ENCODE data around the gene PSMA4. TPM values are rescaled to one million over a fixed set of nuclear protein-coding genes. Genes with fewer than 3 reads are reported as not detected.
A peak's percentile ranks its signal among the peaks of the same experiment; 100 is the strongest.

The PSMA4 gene
- total RNA-seq (ENCODE audit: low replicate concordance): 368 and 595 TPM in 2 replicates

- H4K20me1 ChIP-seq (ENCODE audit: low read depth): peaks cover 30% of the 10 kb centered on the region
- Mint-ChIP-seq H3K27ac (peak within 1 kb of the TSS; percentile 98), H3K4me3 (peak within 1 kb of the TSS; percentile 100), H3K36me3 (peaks cover 11% of the 10 kb centered on the region), H3K4me1 (peaks cover 14% of the 10 kb centered on the region), H3K9me3 (no peaks in the 10 kb centered on the region), H3K27me3 (ENCODE audit: insufficient read depth, low read depth) (peaks cover 3% of the 10 kb centered on the region)
- peaks cover 23% of the 10 kb centered on the region for H3K36me3 ChIP-seq
- H3K9me3 ChIP-seq (ENCODE audit: low read depth): no peaks in the 10 kb centered on the region
- H3K27ac ChIP-seq: peak within 1 kb of the TSS; percentile 89
- H3K4me2 ChIP-seq: peak within 1 kb of the TSS; percentile 85
- peaks cover 11% of the 10 kb centered on the region for H3K4me1 ChIP-seq
- peaks cover 6% of the 10 kb centered on the region for H3F3A ChIP-seq (ENCODE audit: low read depth)
- peak within 1 kb of the TSS; percentile 99 for H2AFZ ChIP-seq (replicated peaks)
- H3K27me3 ChIP-seq: no peaks in the 10 kb centered on the region
- no peak for TF ChIP-seq EZH2phosphoT487 (IDR thresholded peaks at IDR 0.05)
- TF ChIP-seq, protein P1, sequence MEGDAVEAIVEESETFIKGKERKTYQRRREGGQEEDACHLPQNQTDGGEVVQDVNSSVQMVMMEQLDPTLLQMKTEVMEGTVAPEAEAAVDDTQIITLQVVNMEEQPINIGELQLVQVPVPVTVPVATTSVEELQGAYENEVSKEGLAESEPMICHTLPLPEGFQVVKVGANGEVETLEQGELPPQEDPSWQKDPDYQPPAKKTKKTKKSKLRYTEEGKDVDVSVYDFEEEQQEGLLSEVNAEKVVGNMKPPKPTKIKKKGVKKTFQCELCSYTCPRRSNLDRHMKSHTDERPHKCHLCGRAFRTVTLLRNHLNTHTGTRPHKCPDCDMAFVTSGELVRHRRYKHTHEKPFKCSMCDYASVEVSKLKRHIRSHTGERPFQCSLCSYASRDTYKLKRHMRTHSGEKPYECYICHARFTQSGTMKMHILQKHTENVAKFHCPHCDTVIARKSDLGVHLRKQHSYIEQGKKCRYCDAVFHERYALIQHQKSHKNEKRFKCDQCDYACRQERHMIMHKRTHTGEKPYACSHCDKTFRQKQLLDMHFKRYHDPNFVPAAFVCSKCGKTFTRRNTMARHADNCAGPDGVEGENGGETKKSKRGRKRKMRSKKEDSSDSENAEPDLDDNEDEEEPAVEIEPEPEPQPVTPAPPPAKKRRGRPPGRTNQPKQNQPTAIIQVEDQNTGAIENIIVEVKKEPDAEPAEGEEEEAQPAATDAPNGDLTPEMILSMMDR (IDR thresholded peaks at IDR 0.05): peak; percentile 21
- peaks cover 47% of the 10 kb centered on the region for H3K79me2 ChIP-seq (ENCODE audit: low read depth)
- H3K4me3 ChIP-seq: peak within 1 kb of the TSS; percentile 91
- peak within 1 kb of the TSS; percentile 89 for H3K9ac ChIP-seq
- DNase-seq (ENCODE audit: low spot score): peak; percentile 93
These were observed at the start of gene PSMA4 for GRCh38 chr15:78540141-78540870. Gene PSMA4, plus strand, starts transcription at chr15:78540444. Its CDS starts 1,484 bp downstream, at chr15:78541928.

DNA sequence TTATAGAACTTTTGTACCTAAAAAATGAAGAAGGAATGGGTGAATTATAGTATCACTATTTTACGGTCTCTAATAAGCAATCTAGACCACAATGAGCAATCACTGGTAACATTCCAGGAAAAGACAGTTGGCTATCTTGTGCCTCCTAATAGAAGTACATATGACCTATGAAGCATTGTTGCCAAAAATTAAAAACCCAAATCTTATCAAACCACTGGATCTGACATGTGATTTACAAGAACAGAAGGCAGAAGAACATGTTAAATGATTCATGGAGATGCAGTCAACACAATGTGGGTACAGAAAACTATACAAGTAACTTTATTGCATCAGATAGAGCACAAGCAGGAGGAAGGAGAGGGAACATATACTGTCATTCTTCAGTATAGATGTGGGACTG is 47.4 kb upstream of the PSMA4 start:
- H3K9me3 ChIP-seq (ENCODE audit: low read depth): no peaks in the 10 kb centered on the region
- no peaks in the 10 kb centered on the region for H3K79me2 ChIP-seq (ENCODE audit: low read depth)
- no peak overlapping the region for H3K27ac ChIP-seq
- H3K36me3 Mint-ChIP-seq: peaks cover 33% of the 10 kb centered on the region
- H3K4me1 Mint-ChIP-seq: no peaks in the 10 kb centered on the region
- no peak overlapping the region for H3K4me3 ChIP-seq
- no peaks in the 10 kb centered on the region for H3K27me3 ChIP-seq
- H3K9me3 Mint-ChIP-seq: no peaks in the 10 kb centered on the region
- H3K4me3 Mint-ChIP-seq: no peak overlapping the region
- no peaks in the 10 kb centered on the region for H3K27me3 Mint-ChIP-seq (ENCODE audit: insufficient read depth, low read depth)
- peaks cover 33% of the 10 kb centered on the region for H3K36me3 ChIP-seq
- no peak overlapping the region for H2AFZ ChIP-seq (replicated peaks)
- H3F3A ChIP-seq (ENCODE audit: low read depth): peaks cover 13% of the 10 kb centered on the region
- H3K9ac ChIP-seq: no peak overlapping the region
- DNase-seq (ENCODE audit: low spot score): no peak
- TF ChIP-seq, protein P1 (IDR thresholded peaks at IDR 0.05): no peak
- TF ChIP-seq EZH2phosphoT487 (IDR thresholded peaks at IDR 0.05) (no peak), EZH2 (IDR thresholded peaks at IDR 0.05) (no peak)
- no peaks in the 10 kb centered on the region for H4K20me1 ChIP-seq (ENCODE audit: low read depth)
- no peak overlapping the region for H3K4me2 ChIP-seq
- no peaks in the 10 kb centered on the region for H3K4me1 ChIP-seq
- H3K27ac Mint-ChIP-seq: no peak overlapping the region

DNA sequence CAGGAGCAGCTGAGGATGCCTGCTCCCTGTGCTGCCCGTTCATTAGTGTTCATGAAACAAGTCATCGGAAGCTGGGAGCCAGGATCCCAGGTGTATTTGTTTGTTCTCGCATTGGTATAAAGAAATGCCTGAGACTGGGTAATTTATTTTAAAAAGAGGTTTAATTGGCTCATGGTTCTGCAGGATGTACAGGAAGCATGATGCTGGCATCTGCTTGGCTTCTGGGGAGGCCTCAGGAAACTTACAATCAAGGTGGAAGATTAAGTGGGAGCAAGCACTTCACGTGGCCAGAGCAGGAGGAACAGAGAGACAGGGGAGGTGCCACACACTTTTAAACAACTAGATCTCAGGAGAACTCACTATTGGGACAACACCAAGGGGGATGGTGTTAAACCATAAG is 38.4 kb upstream of the PSMA4 start:
- no peaks in the 10 kb centered on the region for H4K20me1 ChIP-seq (ENCODE audit: low read depth)
- no peak overlapping the region for H3K9ac ChIP-seq
- Mint-ChIP-seq H3K27ac (no peak overlapping the region), H3K36me3 (peaks cover 25% of the 10 kb centered on the region), H3K9me3 (peaks cover 6% of the 10 kb centered on the region), H3K4me1 (peaks cover 6% of the 10 kb centered on the region), H3K4me3 (no peak overlapping the region), H3K27me3 (ENCODE audit: insufficient read depth, low read depth) (peaks cover 4% of the 10 kb centered on the region)
- no peaks in the 10 kb centered on the region for H3K4me1 ChIP-seq
- H3K27ac ChIP-seq: no peak overlapping the region
- H3F3A ChIP-seq (ENCODE audit: low read depth): peaks cover 24% of the 10 kb centered on the region
- H3K4me2 ChIP-seq: no peak overlapping the region
- TF ChIP-seq, protein P1 (IDR thresholded peaks at IDR 0.05): no peak
- TF ChIP-seq EZH2 (IDR thresholded peaks at IDR 0.05) (no peak), EZH2phosphoT487 (IDR thresholded peaks at IDR 0.05) (no peak)
- no peaks in the 10 kb centered on the region for H3K9me3 ChIP-seq (ENCODE audit: low read depth)
- H3K79me2 ChIP-seq (ENCODE audit: low read depth): no peaks in the 10 kb centered on the region
- H3K4me3 ChIP-seq: no peak overlapping the region
- no peak for DNase-seq (ENCODE audit: low spot score)
- no peaks in the 10 kb centered on the region for H3K27me3 ChIP-seq
- peaks cover 36% of the 10 kb centered on the region for H3K36me3 ChIP-seq
- no peak overlapping the region for H2AFZ ChIP-seq (replicated peaks)

All from neural progenitor cell (in vitro differentiated cells).